ENCODE data around the gene GNB5. TPM values are rescaled to one million over a fixed set of nuclear protein-coding genes. Genes with fewer than 3 reads are reported as not detected.

Gene GNB5
- total RNA-seq, 1 donor, result 58.3 TPM

- peak; percentile 65 for DNase-seq (ENCODE audit: low read depth)
- no peak overlapping the region for H3K4me3 ChIP-seq (ENCODE audit: low read depth, low read length)
- no peak for TF ChIP-seq CTCF (IDR thresholded peaks at IDR 0.05; ENCODE audit: insufficient read depth, low read depth, low read length)
Measured at GRCh38 chr15:52146776-52147175, 44.4 kb downstream of the GNB5 start.

GRCh38 chr15:52146261-52146660, 44.9 kb downstream of the GNB5 start:
- H3K4me3 ChIP-seq (ENCODE audit: low read depth, low read length), result no peak overlapping the region
- TF ChIP-seq CTCF (IDR thresholded peaks at IDR 0.05; ENCODE audit: insufficient read depth, low read depth, low read length), result no peak
- no peak for DNase-seq (ENCODE audit: low read depth)

- no peak overlapping the region for H3K4me3 ChIP-seq (ENCODE audit: low read depth, low read length)
- TF ChIP-seq CTCF (IDR thresholded peaks at IDR 0.05; ENCODE audit: insufficient read depth, low read depth, low read length), result no peak
- peak; percentile 80 for DNase-seq (ENCODE audit: low read depth)
Measured at GRCh38 chr15:52144656-52145178, 46.5 kb downstream of the GNB5 start.

- TF ChIP-seq CTCF (IDR thresholded peaks at IDR 0.05; ENCODE audit: insufficient read depth, low read depth, low read length), result no peak
- DNase-seq (ENCODE audit: low read depth), result peak; percentile 88
- H3K4me3 ChIP-seq (ENCODE audit: low read depth, low read length), result no peak overlapping the region
Measured at GRCh38 chr15:52143873-52144272, 47.3 kb downstream of the GNB5 start.

- no peak overlapping the region for H3K4me3 ChIP-seq (ENCODE audit: low read depth, low read length)
- no peak for TF ChIP-seq CTCF (IDR thresholded peaks at IDR 0.05; ENCODE audit: insufficient read depth, low read depth, low read length)
- DNase-seq (ENCODE audit: low read depth), result no peak
Measured at GRCh38 chr15:52140646-52141045, 50.5 kb downstream of the GNB5 start.

GRCh38 chr15:52139599-52140462, 51.4 kb downstream of the GNB5 start:
- peak; percentile 80 for DNase-seq (ENCODE audit: low read depth)
- H3K4me3 ChIP-seq (ENCODE audit: low read depth, low read length), result no peak overlapping the region
- peak; percentile 85 for TF ChIP-seq CTCF (IDR thresholded peaks at IDR 0.05; ENCODE audit: insufficient read depth, low read depth, low read length)
